Effector CD4-positive, alpha-beta T cell (primary cell): Measurements from ENCODE around the gene CLK1.

Experiments used
- DNase-seq: peaks from one replicate; pipeline ENCODE4 v3.0.0-alpha.2; 2020

The CLK1 gene

GRCh38 chr2:200810998-200811332 lies 53.5 kb downstream of the CLK1 start:
- no peak for DNase-seq

- no peak for DNase-seq
Observed at GRCh38 chr2:200810252-200810997, 54.0 kb downstream of the CLK1 start.

GRCh38 chr2:200809506-200810251 lies 54.8 kb downstream of the CLK1 start:
- no peak for DNase-seq
